Mucosa of descending colon (tissue), 3 donors: ENCODE results near the gene APOL6. TPM values are rescaled to one million over a fixed set of nuclear protein-coding genes. Genes with fewer than 3 reads are reported as not detected.
A peak's percentile ranks its signal among the peaks of the same experiment; 100 is the strongest.

ENCODE experiments used
- ATAC-seq: fragments of 200-7000 bp; cut with Tn5 transposase; one replicate; pipeline ENCODE4 v1.9.1; 2020; ENCODE audit warnings: mild to moderate bottlenecking, moderate library complexity
- DNase-seq, 3 donors: peaks; one replicate each; pipeline ENCODE4 v3.0.0-alpha.2; 2020
- H3K36me3 ChIP-seq: fragments of 200-600 bp; one replicate; pipeline ENCODE4 v1.8.0; 2021; ENCODE audit warnings: low read depth, mild to moderate bottlenecking
- H3K4me1 ChIP-seq: fragments of 200-600 bp; one replicate; pipeline ENCODE4 v1.8.0; 2021; ENCODE audit warnings: low read depth, mild to moderate bottlenecking
- H3K4me3 ChIP-seq: fragments of 200-600 bp; one replicate; pipeline ENCODE4 v1.8.0; 2021; ENCODE audit warnings: mild to moderate bottlenecking
- H3K9me3 ChIP-seq: fragments of 200-600 bp; one replicate; pipeline ENCODE4 v1.8.0; 2021; ENCODE audit warnings: mild to moderate bottlenecking
- intact Hi-C, 2 donors: fragments of 100-400 bp; cut with DNase I in 1 of 2; cut with micrococcal nuclease in 1 of 2; formaldehyde crosslinking; loops; one replicate each; pipeline versions ENCODE4 v1.11.0 to v1.11.1; 2022; cut with DNase I, micrococcal nuclease
- long read RNA-seq, 2 donors: library from polyadenylated mRNA; unstranded; transcript quantifications; one replicate each; pipeline ENCODE4 v2.0.0, GENCODE V29; 2019 to 2021
- total RNA-seq, 3 donors: library from RNA; stranded (reverse); fragmentation: NEBNext Ultra II Directional in 2 of 3; extraction: Animal tissue kit (Norgen Biotek cat#: 25700) in 2 of 3; gene quantifications; one replicate each; pipeline versions ENCODE4 v1.2.1 to v1.2.4, GENCODE V29; 2021 to 2023
- TF ChIP-seq, protein P1 (sequence below): fragments of 200-600 bp; IDR thresholded peaks from one replicate; pipeline ENCODE4 v1.8.0; 2022; ENCODE audit warnings: antibody characterized with exemption, mild to moderate bottlenecking
- donor health status: DM: no; HTN: no; CAD: no; lungs with moderate emphysema.
- donor health status: DM: no; HTN: no; CAD: no.
- donor health status: DM: no; HTN: yes; CAD: no.

Gene APOL6, protein sequence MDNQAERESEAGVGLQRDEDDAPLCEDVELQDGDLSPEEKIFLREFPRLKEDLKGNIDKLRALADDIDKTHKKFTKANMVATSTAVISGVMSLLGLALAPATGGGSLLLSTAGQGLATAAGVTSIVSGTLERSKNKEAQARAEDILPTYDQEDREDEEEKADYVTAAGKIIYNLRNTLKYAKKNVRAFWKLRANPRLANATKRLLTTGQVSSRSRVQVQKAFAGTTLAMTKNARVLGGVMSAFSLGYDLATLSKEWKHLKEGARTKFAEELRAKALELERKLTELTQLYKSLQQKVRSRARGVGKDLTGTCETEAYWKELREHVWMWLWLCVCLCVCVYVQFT
- total RNA-seq: 10 to 100 TPM; 40.3 to 43.1 (median 42.1) TPM
- long read RNA-seq, donor 1, full-length matches to known transcripts: 49 of 85 reads
- long read RNA-seq, donor 1, partial matches to known transcripts: 27 of 85 reads
- long read RNA-seq, donor 1, other reads (novel, unspliced or antisense): 9 of 85 reads
- long read RNA-seq, donor 2, full-length matches to known transcripts: 19 of 34 reads
- long read RNA-seq, donor 2, partial matches to known transcripts: 0 of 34 reads
- long read RNA-seq, donor 2, other reads (novel, unspliced or antisense): 15 of 34 reads

DNA sequence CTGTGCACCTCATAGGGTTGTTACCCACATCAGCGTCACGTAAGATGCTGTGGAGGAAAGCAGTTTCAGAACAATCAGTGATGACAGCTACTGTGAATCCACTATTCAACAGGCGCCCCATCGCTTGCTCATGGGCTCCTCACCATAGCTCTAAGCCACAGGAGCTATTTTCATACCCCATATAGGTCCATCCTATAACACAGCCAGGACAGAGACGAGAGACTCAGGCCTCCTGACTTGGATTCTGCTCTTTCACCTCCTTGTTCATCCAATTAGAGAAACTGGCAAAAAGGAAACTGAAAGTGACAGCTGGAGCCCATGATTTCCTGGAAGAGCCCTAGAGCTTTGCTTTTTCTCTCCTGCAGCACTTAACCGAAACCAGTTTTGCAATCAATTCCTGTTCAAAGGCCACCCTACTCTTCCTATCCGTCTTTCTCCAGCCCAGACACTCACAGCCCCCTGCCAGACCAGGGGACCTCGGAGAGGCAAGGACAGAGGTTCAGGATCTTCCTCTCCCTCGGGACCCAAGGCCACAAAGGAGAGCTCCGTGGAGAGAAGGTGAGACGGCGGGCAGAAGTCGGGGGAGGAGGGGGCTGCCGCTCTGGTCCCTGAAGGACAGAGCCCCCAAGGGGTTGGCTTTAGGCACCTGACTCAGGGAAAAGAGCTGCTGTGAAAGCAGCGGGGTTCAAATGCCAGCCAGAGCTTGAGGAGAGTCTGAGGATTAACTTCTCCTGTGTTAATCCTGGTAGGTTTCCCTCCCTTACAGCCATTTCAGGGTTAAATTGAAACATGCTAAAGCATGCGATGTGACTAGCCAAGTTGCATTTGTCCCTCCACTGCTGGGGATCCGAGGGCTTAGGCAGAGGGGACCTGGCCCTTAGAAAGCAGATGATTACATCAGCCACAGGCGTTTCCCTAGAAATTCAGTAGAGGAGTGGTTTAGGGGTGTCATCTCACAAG is at the start of gene APOL6:
APOL6 (plus strand) TSS at position 381 of the 960 bp plus-strand sequence. CDS start 7,980 bp downstream, outside the sequence.
- H3K36me3 ChIP-seq: no peaks in the 10 kb centered on the region
- peaks cover 2% of the 10 kb centered on the region for H3K9me3 ChIP-seq
- DNase-seq (peak in 2 of 3 donors; percentile 63 to 79), ATAC-seq (peak; percentile 92)
- peaks cover 16% of the 10 kb centered on the region for H3K4me1 ChIP-seq
- intact Hi-C loops: no loop called here
- peak within 1 kb of the TSS; percentile 83 for H3K4me3 ChIP-seq
- TF ChIP-seq, protein P1, sequence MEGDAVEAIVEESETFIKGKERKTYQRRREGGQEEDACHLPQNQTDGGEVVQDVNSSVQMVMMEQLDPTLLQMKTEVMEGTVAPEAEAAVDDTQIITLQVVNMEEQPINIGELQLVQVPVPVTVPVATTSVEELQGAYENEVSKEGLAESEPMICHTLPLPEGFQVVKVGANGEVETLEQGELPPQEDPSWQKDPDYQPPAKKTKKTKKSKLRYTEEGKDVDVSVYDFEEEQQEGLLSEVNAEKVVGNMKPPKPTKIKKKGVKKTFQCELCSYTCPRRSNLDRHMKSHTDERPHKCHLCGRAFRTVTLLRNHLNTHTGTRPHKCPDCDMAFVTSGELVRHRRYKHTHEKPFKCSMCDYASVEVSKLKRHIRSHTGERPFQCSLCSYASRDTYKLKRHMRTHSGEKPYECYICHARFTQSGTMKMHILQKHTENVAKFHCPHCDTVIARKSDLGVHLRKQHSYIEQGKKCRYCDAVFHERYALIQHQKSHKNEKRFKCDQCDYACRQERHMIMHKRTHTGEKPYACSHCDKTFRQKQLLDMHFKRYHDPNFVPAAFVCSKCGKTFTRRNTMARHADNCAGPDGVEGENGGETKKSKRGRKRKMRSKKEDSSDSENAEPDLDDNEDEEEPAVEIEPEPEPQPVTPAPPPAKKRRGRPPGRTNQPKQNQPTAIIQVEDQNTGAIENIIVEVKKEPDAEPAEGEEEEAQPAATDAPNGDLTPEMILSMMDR: no peak

DNA sequence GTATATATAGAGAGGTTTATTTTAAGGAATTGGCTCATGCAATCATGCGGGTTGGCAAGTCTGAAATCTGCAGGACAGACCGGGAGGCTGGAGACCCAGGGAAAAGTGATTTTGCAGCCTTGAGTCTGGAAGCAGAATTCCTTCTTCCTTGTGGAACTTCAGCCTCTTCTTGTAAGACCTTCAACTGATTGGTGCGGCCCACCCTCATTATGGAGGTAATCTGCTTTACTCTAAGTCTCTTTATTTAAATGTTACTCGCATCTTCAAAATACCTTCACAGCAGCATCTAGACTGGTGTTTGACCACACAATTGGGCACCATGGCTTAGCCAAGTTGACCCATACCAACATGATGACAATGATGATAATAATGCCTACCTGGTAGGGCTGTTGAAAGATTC is 48.9 kb upstream of the APOL6 start:
- intact Hi-C loops: no loop called here
- H3K4me3 ChIP-seq: no peak overlapping the region
- TF ChIP-seq, protein P1: no peak
- ATAC-seq (no peak), DNase-seq (no peak)
- H3K9me3 ChIP-seq: no peaks in the 10 kb centered on the region
- H3K4me1 ChIP-seq: no peaks in the 10 kb centered on the region
- H3K36me3 ChIP-seq: no peaks in the 10 kb centered on the region

DNA sequence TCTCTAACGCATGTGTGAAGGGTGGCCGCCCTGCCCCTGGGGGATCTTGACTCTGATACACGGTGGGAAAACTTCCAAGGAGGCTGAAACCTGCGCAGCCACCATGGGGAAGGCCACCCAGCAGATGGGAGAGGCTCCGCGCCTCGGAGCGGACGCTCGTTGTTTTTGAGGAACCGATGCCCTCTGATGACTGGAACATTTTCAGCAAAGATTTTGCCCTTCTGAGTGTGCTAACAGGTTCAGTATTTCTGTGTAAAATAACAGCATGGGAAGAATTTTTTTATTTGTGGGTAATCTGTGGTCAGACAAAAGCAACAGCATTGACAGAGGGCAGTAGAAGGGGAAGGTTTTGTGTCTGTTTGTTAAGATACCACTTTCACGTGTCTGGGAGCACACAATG is 47.8 kb upstream of the APOL6 start:
- TF ChIP-seq, protein P1: no peak

DNA sequence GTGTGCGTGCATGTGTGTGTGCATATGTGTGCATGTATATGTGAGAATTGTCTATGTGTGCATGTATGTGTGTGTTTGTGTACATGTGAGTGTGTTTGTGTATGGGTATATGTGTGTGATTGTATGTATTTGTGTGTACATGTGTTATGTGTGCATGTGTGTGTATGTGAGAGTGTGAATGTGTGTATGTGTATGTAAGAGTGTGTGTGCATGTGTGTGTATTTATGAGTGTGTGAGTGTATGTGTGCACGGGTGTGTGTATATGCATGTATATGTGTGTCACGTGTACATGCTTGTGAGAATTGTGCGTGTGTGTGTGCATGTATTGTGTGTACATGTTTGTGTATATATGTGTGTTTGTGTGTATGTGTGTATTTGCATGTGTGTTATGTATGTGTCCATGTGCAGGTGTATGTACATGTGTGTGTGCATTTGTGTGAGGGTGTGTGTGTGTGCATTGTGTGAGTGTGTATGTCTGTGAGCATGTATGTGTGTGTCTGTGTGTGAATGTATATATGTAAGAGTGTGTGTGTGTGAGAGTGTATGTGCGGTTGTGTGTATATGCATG is 47.1 kb upstream of the APOL6 start:
- no peaks in the 10 kb centered on the region for H3K36me3 ChIP-seq
- ATAC-seq (no peak), DNase-seq (no peak)
- no peak overlapping the region for H3K4me3 ChIP-seq
- TF ChIP-seq, protein P1: no peak
- intact Hi-C loops: no loop called here
- no peaks in the 10 kb centered on the region for H3K9me3 ChIP-seq
- no peaks in the 10 kb centered on the region for H3K4me1 ChIP-seq

More for the DNA sequence above, 47.8 kb upstream of the APOL6 start:
- DNase-seq (no peak), ATAC-seq (no peak)
- Histone ChIP-seq H3K4me3 (no peak overlapping the region), H3K36me3 (no peaks in the 10 kb centered on the region), H3K4me1 (no peaks in the 10 kb centered on the region), H3K9me3 (no peaks in the 10 kb centered on the region)
- intact Hi-C loops: no loop called here
